Stomach (tissue), 4 donors: Measurements from ENCODE around the gene KRTAP29-1.

ENCODE experiments used
- CTCF ChIP-seq, 7 experiments: fragments of 450-650 bp in 4 of 7; fragments of 200-600 bp in 3 of 7; sonication (generic) in 3 of 7; IDR thresholded peaks; one replicate each; pipeline ENCODE4 v1.5.1; 2016 to 2019; ENCODE audit warnings: antibody characterized with exemption in 7 of 7, control low read depth in 2 of 7, mild to moderate bottlenecking in 1 of 7
- POLR2A ChIP-seq, 4 donors: fragments of 450-650 bp; IDR thresholded peaks; one replicate each; pipeline ENCODE4 v1.6.1; 2016; ENCODE audit warnings: antibody characterized with exemption in 4 of 4, control low read depth in 2 of 4, mild to moderate bottlenecking in 1 of 4, moderate library complexity in 1 of 4

- no peak for TF ChIP-seq CTCF (IDR thresholded peaks at IDR 0.05)
- no peak for TF ChIP-seq POLR2A (IDR thresholded peaks at IDR 0.05)
These were observed 38.1 kb downstream of the KRTAP29-1 start for GRCh38 chr17:41264599-41264998.
